ENCODE data around the gene ACVR1B.
A peak's percentile ranks its signal among the peaks of the same experiment; 100 is the strongest.

The ACVR1B gene

GRCh38 chr12:52032446-52032803, 80.9 kb downstream of the ACVR1B start:
- POLR2A ChIA-PET = interaction anchor here (0.6 to 2.1 kb wide), 7 partner anchors 11 to 793 kb away, joined by 3 to 16 read pairs (median 4); partner anchors contain the start of genes ATG101, NR4A1 and TAMALIN

DNA sequence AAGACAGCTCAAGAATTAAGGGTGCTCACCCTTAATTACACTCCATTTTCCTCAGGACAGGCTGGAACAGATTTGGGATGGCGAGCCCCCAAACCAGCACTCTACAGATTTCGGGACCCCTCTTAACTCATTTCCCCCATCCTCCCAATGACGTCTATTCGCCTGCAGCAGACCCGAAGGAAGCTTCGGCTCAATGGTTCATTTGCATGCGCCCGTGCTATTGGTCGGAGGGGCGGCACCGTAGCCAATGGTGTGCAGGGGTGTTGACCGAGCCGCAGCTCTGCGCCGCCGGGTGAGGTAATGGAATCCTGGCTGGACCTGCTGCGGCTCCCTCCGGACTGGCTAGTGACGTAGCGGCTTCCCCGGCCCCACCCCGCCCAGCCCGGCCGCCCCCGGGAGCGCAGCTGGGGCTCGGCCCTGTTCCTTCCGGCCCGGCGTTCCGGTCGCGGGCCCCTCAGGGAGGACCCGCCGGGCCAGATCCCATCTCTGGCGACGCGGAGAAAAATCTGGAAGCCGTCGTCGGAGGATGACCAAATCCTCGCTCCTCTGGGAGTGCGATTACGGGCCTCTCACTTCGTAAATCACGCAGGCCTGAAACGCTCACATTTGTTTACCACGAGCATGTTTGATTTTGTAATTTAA, 81.4 kb downstream of the ACVR1B start:
- ChIA-PET POLR2A (interaction anchor here (0.6 to 2.1 kb wide), 8 partner anchors 11 to 973 kb away, joined by 3 to 16 read pairs (median 4); partner anchors contain the start of genes ATG101, EIF4B, NR4A1 and TAMALIN), CTCF (interaction anchor here (0.8 to 16.1 kb wide), 7 partner anchors 11 to 90 kb away, joined by 3 to 794 read pairs (median 7); partner anchors contain the start of genes ATG101 and SMIM41)
- peaks cover 13% of the 10 kb centered on the region for H3K4me1 ChIP-seq (ENCODE audit: control insufficient read depth, insufficient read depth, low read length)
- no peaks in the 10 kb centered on the region for H3K36me3 ChIP-seq (ENCODE audit: control insufficient read depth in 2 of 2, insufficient read depth in 1 of 2, low read length in 2 of 2)
- 0 out of 2 replicates have a peak overlapping the region, but pooled peaks have one; percentile 9 for H3K4me3 ChIP-seq (ENCODE audit: low read depth, low read length)
- H3K27ac ChIP-seq (ENCODE audit: extremely low read depth, low read depth, low read length) = no peak overlapping the region; the same call in 1 of the 2 replicates
- no peaks in the 10 kb centered on the region for H3K9me3 ChIP-seq (ENCODE audit: control insufficient read depth, insufficient read depth, low read depth, low read length)
- TF ChIP-seq ZNF248 (tag by site-specific recombination; IDR thresholded peaks at IDR 0.05) (no peak), SP3 (tag by site-specific recombination; IDR thresholded peaks at IDR 0.05) (peak; percentile 66), MYNN (tag by site-specific recombination; IDR thresholded peaks at IDR 0.05; ENCODE audit: borderline replicate concordance) (no peak), ZNF175 (tag by site-specific recombination; IDR thresholded peaks at IDR 0.05) (no peak), EGR2 (tag by site-specific recombination; IDR thresholded peaks at IDR 0.05; ENCODE audit: low read depth) (no peak), ZSCAN30 (tag by site-specific recombination; IDR thresholded peaks at IDR 0.05) (peak; percentile 59; the same call in 1 of the 2 replicates), ZEB2 (tag by site-specific recombination; IDR thresholded peaks at IDR 0.05) (peak; percentile 58; the same call in 1 of the 2 replicates), ZNF24 (tag by site-specific recombination; IDR thresholded peaks at IDR 0.05) (no peak), SCRT2 (tag by site-specific recombination; IDR thresholded peaks at IDR 0.05) (peak; percentile 46; the same call in 1 of the 2 replicates), ZNF701 (tag by site-specific recombination; IDR thresholded peaks at IDR 0.05) (no peak), ZSCAN23 (tag by site-specific recombination; IDR thresholded peaks at IDR 0.05) (no peak), ZNF561 (tag by site-specific recombination; IDR thresholded peaks at IDR 0.05; ENCODE audit: borderline replicate concordance) (0 out of 2 replicates have a peak, but pooled peaks have one; percentile 24), GLI2 (tag by site-specific recombination; IDR thresholded peaks at IDR 0.05; ENCODE audit: borderline replicate concordance, low read depth) (no peak), ZNF629 (tag by site-specific recombination; IDR thresholded peaks at IDR 0.05) (peak; percentile 96), ZNF280D (tag by site-specific recombination; IDR thresholded peaks at IDR 0.05) (no peak), ZNF157 (tag by site-specific recombination; IDR thresholded peaks at IDR 0.05) (no peak), KLF7 (tag by site-specific recombination; IDR thresholded peaks at IDR 0.05; ENCODE audit: borderline replicate concordance) (0 out of 2 replicates have a peak, but pooled peaks have one; percentile 17)
- TF ChIP-seq, protein P1, sequence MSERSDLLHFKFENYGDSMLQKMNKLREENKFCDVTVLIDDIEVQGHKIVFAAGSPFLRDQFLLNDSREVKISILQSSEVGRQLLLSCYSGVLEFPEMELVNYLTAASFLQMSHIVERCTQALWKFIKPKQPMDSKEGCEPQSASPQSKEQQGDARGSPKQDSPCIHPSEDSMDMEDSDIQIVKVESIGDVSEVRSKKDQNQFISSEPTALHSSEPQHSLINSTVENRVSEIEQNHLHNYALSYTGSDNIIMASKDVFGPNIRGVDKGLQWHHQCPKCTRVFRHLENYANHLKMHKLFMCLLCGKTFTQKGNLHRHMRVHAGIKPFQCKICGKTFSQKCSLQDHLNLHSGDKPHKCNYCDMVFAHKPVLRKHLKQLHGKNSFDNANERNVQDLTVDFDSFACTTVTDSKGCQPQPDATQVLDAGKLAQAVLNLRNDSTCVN (tag by site-specific recombination; optimal IDR thresholded peaks at IDR 0.05) = peak; percentile 64
- TF ChIP-seq, protein P2, sequence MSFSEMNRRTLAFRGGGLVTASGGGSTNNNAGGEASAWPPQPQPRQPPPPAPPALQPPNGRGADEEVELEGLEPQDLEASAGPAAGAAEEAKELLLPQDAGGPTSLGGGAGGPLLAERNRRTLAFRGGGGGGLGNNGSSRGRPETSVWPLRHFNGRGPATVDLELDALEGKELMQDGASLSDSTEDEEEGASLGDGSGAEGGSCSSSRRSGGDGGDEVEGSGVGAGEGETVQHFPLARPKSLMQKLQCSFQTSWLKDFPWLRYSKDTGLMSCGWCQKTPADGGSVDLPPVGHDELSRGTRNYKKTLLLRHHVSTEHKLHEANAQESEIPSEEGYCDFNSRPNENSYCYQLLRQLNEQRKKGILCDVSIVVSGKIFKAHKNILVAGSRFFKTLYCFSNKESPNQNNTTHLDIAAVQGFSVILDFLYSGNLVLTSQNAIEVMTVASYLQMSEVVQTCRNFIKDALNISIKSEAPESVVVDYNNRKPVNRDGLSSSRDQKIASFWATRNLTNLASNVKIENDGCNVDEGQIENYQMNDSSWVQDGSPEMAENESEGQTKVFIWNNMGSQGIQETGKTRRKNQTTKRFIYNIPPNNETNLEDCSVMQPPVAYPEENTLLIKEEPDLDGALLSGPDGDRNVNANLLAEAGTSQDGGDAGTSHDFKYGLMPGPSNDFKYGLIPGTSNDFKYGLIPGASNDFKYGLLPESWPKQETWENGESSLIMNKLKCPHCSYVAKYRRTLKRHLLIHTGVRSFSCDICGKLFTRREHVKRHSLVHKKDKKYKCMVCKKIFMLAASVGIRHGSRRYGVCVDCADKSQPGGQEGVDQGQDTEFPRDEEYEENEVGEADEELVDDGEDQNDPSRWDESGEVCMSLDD (tag by site-specific recombination; IDR thresholded peaks at IDR 0.05) = peak; percentile 60; the same call in 1 of the 2 replicates
- TF ChIP-seq, protein P3, sequence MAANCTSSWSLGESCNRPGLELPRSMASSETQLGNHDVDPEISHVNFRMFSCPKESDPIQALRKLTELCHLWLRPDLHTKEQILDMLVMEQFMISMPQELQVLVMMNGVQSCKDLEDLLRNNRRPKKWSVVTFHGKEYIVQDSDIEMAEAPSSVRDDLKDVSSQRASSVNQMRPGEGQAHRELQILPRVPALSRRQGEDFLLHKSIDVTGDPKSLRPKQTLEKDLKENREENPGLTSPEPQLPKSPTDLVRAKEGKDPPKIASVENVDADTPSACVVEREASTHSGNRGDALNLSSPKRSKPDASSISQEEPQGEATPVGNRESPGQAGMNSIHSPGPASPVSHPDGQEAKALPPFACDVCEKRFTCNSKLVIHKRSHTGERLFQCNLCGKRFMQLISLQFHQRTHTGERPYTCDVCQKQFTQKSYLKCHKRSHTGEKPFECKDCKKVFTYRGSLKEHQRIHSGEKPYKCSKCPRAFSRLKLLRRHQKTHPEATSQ (tag by site-specific recombination; IDR thresholded peaks at IDR 0.05) = no peak

More at GRCh38 chr12:52032446-52032803, 80.9 kb downstream of the ACVR1B start:
- no peaks in the 10 kb centered on the region for H3K9me3 ChIP-seq (ENCODE audit: control insufficient read depth, insufficient read depth, low read depth, low read length)
- no peak overlapping the region for H3K4me3 ChIP-seq (ENCODE audit: low read depth, low read length)
- peaks cover 10% of the 10 kb centered on the region for H3K4me1 ChIP-seq (ENCODE audit: control insufficient read depth, insufficient read depth, low read length)
- no peaks in the 10 kb centered on the region for H3K36me3 ChIP-seq (ENCODE audit: control insufficient read depth in 2 of 2, insufficient read depth in 1 of 2, low read length in 2 of 2)
- no peak overlapping the region for H3K27ac ChIP-seq (ENCODE audit: extremely low read depth, low read depth, low read length)
- TF ChIP-seq ZNF366 (tag by site-specific recombination; conservative IDR thresholded peaks at IDR 0.05) (peak; percentile 73), IKZF3 (tag by site-specific recombination; IDR thresholded peaks at IDR 0.05) (no peak), ZBTB7A (tag by site-specific recombination; IDR thresholded peaks at IDR 0.05; ENCODE audit: low read depth) (0 out of 2 replicates have a peak, but pooled peaks have one; percentile 14), ZNF654 (tag by site-specific recombination; IDR thresholded peaks at IDR 0.05; ENCODE audit: low read depth) (0 out of 2 replicates have a peak, but pooled peaks have one; percentile 1), ZNF776 (tag by site-specific recombination; IDR thresholded peaks at IDR 0.05; ENCODE audit: borderline replicate concordance) (no peak)
- CTCF ChIA-PET = interaction anchor here (0.8 to 16.1 kb wide), 7 partner anchors 10 to 90 kb away, joined by 3 to 794 read pairs (median 7); partner anchors contain the start of genes ATG101 and SMIM41

All from HEK293 (cell line).